KOPT-K1 (cell line): Measurements from ENCODE around the gene HSPA1L.

Source experiments
- H3K27ac ChIP-seq: fragments of 200-600 bp; sonication (generic); 2 replicates; pipeline ENCODE4 v1.5.1; 2016; ENCODE audit warnings: antibody characterized with exemption, mild to moderate bottlenecking, low read depth, low read length; ENCODE audit not compliant: poor library complexity, severe bottlenecking
- H3K36me3 ChIP-seq: fragments of 200-600 bp; sonication (generic); 2 replicates; pipeline ENCODE4 v1.5.1; 2017; ENCODE audit warnings: antibody characterized with exemption, mild to moderate bottlenecking, low read length, moderate library complexity; ENCODE audit not compliant: insufficient read depth
- H3K9me3 ChIP-seq: fragments of 200-600 bp; sonication (generic); 2 replicates; pipeline ENCODE4 v1.5.1; 2017; ENCODE audit warnings: antibody characterized with exemption, low read length, mild to moderate bottlenecking; ENCODE audit not compliant: insufficient read depth, poor library complexity, severe bottlenecking

Gene HSPA1L

GRCh38 chr6:31785475-31785874, 29.6 kb downstream of the HSPA1L start:
- Histone ChIP-seq H3K36me3 (peaks cover 95% of the 10 kb centered on the region), H3K27ac (no peak overlapping the region), H3K9me3 (no peaks in the 10 kb centered on the region)

DNA sequence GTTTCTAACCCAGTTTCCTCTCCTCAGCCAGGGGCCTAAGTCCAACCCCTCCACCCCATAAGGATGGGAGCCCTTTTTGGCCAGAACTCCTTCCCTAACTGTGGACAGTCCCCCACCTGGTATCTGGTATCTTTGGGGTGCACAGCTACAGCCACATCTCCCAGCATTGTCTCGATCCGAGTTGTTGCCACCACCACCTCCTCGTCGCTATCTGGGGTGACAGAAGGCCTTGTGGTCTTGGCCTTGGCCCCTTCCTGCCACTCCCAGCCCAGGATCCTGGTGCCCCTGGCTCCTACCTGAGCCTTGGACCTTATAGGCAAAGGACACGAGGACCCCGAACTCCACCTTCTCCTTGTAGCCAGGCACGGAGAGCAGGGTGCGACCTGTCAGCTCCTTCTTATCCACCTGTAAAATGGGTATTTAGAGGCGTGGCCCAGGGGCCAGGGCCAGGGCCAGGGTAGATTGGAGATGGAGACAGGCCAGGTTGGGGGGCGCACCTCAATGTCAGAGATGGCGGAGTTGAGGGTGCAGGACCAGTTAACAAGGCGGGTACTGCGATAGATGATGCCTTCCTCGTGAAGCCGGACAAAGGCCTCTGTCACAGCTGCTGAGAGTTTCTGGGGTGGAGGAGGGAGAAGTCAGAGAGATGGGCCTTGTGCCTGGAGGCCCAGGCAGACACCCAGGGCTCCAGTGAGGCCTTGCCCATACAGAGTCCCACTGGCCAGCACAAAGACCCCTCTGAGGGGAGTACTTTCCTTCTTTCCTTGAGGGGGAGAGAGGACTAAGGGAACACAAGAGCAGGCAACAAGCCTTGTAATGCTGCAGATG, 30.8 kb downstream of the HSPA1L start:
- Histone ChIP-seq H3K9me3 (no peaks in the 10 kb centered on the region), H3K36me3 (peaks cover 95% of the 10 kb centered on the region)

GRCh38 chr6:31782126-31782855, 32.8 kb downstream of the HSPA1L start:
- Histone ChIP-seq H3K36me3 (peaks cover 98% of the 10 kb centered on the region), H3K27ac (no peak overlapping the region), H3K9me3 (no peaks in the 10 kb centered on the region)

More for the DNA sequence above, 30.8 kb downstream of the HSPA1L start:
- no peak overlapping the region for H3K27ac ChIP-seq

DNA sequence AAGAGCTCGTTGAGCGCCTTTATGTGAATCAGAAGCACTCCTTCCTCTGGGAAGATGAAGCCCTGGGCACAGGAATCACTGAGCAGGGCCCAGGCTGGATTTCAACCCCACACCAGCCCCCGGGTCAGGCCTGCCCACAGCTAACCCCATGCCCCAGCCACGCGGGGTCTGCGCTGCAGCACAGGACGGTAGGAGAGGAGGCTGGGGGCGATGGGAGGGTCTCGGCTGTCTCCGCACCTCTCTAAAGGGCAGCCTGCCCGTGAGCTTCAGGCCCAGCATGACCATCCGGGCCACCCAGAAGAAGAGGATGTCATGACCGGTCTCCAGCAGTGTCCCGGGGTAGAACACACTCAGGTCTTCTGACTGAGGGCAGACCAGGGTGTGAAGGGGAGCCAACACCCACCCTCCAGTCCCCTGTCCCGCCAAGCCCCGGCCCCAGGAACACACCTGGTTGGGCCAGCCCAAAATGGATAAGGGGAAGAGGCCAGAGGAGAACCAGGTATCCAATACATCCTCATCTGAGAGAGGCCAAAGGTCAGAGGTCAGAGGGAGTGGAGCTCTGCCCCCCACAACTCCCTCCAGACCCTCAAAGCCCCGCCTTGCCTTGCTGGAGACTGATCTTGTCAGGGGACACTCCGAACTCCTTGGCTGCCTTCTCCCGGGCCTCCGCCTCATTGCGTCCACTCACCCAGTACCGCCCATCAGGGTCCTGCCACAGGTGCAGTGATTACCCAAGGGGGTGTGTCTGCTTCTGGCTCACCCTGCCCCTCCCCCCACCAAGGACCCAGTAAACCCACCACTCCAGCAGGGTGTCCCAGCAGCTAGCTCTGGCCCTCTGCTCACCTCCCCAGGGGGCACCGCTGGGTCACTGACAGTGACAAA, 33.6 kb downstream of the HSPA1L start:
- Histone ChIP-seq H3K27ac (no peak overlapping the region), H3K9me3 (no peaks in the 10 kb centered on the region), H3K36me3 (peaks cover 91% of the 10 kb centered on the region)

DNA sequence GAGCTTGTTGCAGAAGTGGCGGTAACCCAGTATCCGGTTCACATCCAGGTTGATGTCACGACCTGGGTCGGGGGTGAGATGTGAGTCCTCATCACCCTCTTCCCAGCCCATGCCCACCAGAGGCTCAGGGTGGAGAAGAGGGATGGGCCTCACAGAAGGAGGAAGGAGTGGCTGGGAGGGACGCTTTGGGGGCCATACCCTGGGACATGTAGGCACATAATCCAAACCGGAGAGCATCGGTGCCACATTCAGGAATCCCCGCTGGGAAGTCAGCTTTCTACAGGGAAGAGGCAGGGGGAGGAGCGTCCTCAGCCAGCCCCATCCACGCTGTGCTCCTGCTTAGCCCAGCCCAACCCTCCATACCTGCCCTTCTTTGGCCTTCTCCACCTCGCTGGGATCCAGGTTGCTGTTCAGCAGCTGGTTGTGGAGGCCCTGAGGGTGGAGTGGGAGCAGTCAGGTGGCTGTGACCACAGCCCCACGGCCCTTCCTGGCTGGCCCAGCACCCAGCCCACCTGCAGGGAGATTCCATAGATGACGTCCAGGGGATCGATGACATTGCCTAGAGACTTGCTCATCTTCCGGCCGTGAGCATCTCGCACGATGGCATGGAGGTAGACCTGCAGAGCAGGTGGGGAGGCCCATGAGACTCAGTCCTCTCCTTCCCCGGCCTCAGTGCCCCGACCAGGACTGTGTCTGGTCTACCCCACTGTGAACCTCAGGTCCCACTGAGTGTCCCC, 34.4 kb downstream of the HSPA1L start:
- Histone ChIP-seq H3K9me3 (no peaks in the 10 kb centered on the region), H3K27ac (no peak overlapping the region), H3K36me3 (peaks cover 83% of the 10 kb centered on the region)

DNA sequence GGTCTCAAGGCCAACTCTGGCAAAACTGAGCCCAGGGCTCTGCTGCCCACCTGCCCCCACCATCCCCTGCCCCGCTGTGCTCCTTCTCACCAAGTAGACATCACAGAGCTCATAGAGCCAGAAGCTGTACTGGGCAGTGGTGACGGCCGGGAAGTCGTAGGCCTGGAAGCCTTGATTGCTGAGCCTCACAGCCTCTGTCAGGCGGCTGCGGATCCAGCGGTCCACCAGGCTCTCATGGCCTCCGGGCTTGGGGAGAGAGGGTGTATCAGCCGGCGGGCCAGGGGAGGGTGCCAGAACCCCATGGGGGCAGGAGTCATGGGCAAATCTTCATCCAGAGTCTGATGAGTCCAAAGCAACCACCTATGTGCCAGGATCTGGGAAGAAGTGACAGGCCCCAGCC, 35.2 kb downstream of the HSPA1L start:
- Histone ChIP-seq H3K9me3 (no peaks in the 10 kb centered on the region), H3K27ac (no peak overlapping the region), H3K36me3 (peaks cover 75% of the 10 kb centered on the region)

DNA sequence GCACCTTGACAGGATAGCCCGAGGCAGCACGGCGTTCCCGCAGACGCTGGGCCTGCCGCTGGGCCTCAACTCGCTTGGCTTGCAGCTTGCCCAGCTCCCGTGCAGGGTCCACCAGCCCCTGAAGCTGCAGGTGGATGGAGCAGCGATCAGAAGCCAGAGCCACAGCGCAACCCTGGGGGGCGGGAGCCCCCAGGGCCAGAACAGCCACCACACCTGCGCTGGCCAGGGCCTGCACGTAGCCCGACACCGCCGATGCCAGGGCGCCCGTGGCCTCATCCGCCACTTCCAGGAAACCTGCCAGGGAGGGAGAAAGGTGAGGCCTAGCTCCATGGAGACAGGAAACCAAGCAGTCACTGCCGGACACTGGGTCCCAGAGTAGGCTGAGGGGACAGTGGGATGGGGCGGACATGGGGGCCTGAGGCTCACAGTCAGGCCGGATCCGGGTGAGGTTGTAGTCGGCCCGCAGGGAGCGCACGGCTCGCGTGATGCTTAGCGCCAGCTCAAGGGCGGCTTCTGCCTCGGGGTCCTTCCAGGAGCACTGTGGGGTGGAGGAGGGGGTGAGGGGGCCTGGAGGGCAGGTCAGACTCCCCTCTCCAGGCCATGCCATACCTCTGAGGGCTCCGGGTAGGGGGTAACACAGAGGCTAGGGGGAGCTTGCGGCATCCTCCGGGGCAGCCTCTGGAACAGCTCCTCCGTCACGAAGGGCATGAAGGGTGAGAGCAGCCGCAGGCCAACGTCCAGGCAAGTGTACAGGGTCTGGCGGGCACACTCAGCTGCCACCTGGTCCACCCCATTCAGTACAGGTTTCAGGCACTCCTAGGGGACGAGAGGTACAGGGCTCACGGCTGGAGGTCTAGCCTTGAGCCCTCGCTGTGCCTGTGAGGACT, 35.8 kb downstream of the HSPA1L start:
- H3K27ac ChIP-seq, result no peak overlapping the region
- H3K9me3 ChIP-seq, result no peaks in the 10 kb centered on the region
- peaks cover 68% of the 10 kb centered on the region for H3K36me3 ChIP-seq

DNA sequence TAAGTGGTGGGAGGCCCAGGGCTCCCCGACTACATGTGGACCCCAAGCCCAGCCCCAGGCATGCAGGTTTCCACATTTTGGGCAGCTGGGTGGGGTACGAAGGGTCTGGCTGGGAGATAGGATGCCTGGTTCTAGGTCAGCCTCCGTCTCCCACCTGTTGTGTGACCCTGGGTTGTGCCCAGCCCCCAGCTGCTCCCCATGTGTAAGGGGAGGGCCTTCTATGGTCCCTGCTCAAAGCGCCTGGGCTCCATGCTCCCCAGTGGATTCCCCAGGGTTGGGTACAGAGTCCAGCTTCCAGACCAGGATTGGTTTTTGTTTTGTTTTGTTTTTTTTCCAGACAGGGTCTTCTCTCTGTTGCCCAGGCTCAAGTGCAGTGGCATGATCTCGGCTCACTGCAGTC, 36.9 kb downstream of the HSPA1L start:
- no peaks in the 10 kb centered on the region for H3K9me3 ChIP-seq
- no peak overlapping the region for H3K27ac ChIP-seq
- peaks cover 59% of the 10 kb centered on the region for H3K36me3 ChIP-seq

GRCh38 chr6:31777667-31778050, 37.4 kb downstream of the HSPA1L start:
- Histone ChIP-seq H3K27ac (no peak overlapping the region), H3K36me3 (peaks cover 54% of the 10 kb centered on the region), H3K9me3 (no peaks in the 10 kb centered on the region)

GRCh38 chr6:31776989-31777666, 38.0 kb downstream of the HSPA1L start, which contains the start of gene VWA7:
TSS of gene VWA7 (minus strand) at chr6:31777328. CDS start at chr6:31776779, 549 bp downstream.
- Histone ChIP-seq H3K27ac (no peak within 1 kb of the TSS), H3K36me3 (peaks cover 49% of the 10 kb centered on the region), H3K9me3 (no peaks in the 10 kb centered on the region)

GRCh38 chr6:31776485-31776988, 38.5 kb downstream of the HSPA1L start:
- H3K36me3 ChIP-seq, result peaks cover 43% of the 10 kb centered on the region
- no peak overlapping the region for H3K27ac ChIP-seq
- no peaks in the 10 kb centered on the region for H3K9me3 ChIP-seq

- H3K9me3 ChIP-seq, result no peaks in the 10 kb centered on the region
- H3K27ac ChIP-seq, result no peak overlapping the region
Observed at GRCh38 chr6:31775633-31776484, 39.2 kb downstream of the HSPA1L start.

More at GRCh38 chr6:31775633-31776484, 39.2 kb downstream of the HSPA1L start:
- H3K36me3 ChIP-seq, result peaks cover 36% of the 10 kb centered on the region
